WTC11 (cell line): ENCODE data around the gene ZXDC. TPM values are rescaled to one million over a fixed set of nuclear protein-coding genes. Genes with fewer than 3 reads are reported as not detected.

ENCODE experiments used
- ATAC-seq: fragments of 200-7000 bp; cut with Tn5 transposase; 2 replicates; pipeline ENCODE4 v1.10.0; 2021; ENCODE audit warnings: mild to moderate bottlenecking, moderate library complexity
- CTCF ChIA-PET: fragments of 300-600 bp; sonication (Branson Sonifier 250); formaldehyde crosslinking; loops from one replicate; lab custom pipeline; 2021; ENCODE audit warnings: antibody characterized with exemption; lab: Charles Lee
- POLR2A ChIA-PET: fragments of 350-600 bp; sonication (Branson Sonifier 250); formaldehyde crosslinking; loops from one replicate; lab custom pipeline; 2021; ENCODE audit warnings: antibody characterized with exemption; lab: Charles Lee
- DNase-seq: peaks from one replicate; pipeline ENCODE4 v3.0.0; 2021; ENCODE audit warnings: low spot score
- H3K27ac Mint-ChIP-seq: 2 replicates; pipeline ENCODE4 v1.8.0; 2021; ENCODE audit warnings: mixed read lengths
- H3K27me3 Mint-ChIP-seq: 2 replicates; pipeline ENCODE4 v1.8.0; 2021; ENCODE audit warnings: low read depth, mild to moderate bottlenecking, moderate library complexity, mixed read lengths
- H3K36me3 Mint-ChIP-seq: 2 replicates; pipeline ENCODE4 v1.8.0; 2021; ENCODE audit warnings: mixed read lengths
- H3K4me1 Mint-ChIP-seq: 2 replicates; pipeline ENCODE4 v1.8.0; 2022; ENCODE audit warnings: mixed read lengths
- H3K4me3 Mint-ChIP-seq: 2 replicates; pipeline ENCODE4 v1.8.0; 2021; ENCODE audit warnings: mild to moderate bottlenecking, moderate library complexity, mixed read lengths
- H3K9me3 Mint-ChIP-seq: 2 replicates; pipeline ENCODE4 v1.8.0; 2021; ENCODE audit warnings: mixed read lengths
- ARID4B ChIP-seq: sonication (generic); formaldehyde crosslinking; IDR thresholded peaks from 2 replicates; pipeline ENCODE4 v1.8.0; 2023; ENCODE audit warnings: missing genetic modification reagents, mild to moderate bottlenecking, borderline replicate concordance
- E2F5 ChIP-seq: sonication (generic); formaldehyde crosslinking; IDR thresholded peaks from 2 replicates; pipeline ENCODE4 v1.8.1; 2022; ENCODE audit warnings: mild to moderate bottlenecking, moderate library complexity, missing genetic modification reagents
- ESRRA ChIP-seq: sonication (generic); formaldehyde crosslinking; IDR thresholded peaks from 2 replicates; pipeline ENCODE4 v1.8.1; 2022; ENCODE audit warnings: mild to moderate bottlenecking, missing genetic modification reagents, borderline replicate concordance
- FOXJ3 ChIP-seq: sonication (generic); formaldehyde crosslinking; IDR thresholded peaks from 2 replicates; pipeline ENCODE4 v1.9.0; 2021; ENCODE audit warnings: missing genetic modification reagents, mild to moderate bottlenecking, borderline replicate concordance
- MYBL2 ChIP-seq: sonication (generic); formaldehyde crosslinking; IDR thresholded peaks from 2 replicates; pipeline ENCODE4 v1.8.1; 2023; ENCODE audit warnings: mild to moderate bottlenecking, moderate library complexity, missing genetic modification reagents
- NR3C1 ChIP-seq: sonication (generic); formaldehyde crosslinking; conservative IDR thresholded peaks from 2 replicates; pipeline ENCODE4 v1.8.1; 2023; ENCODE audit warnings: low read depth, mild to moderate bottlenecking, missing genetic modification reagents
- OVOL2 ChIP-seq: fragments of 250-450 bp; sonication (Bioruptor Pico); IDR thresholded peaks from 2 replicates; pipeline ENCODE4 v1.9.0; 2021; ENCODE audit warnings: mild to moderate bottlenecking, borderline replicate concordance
- PRRX2 ChIP-seq: fragments of 250-450 bp; sonication (Bioruptor Pico); IDR thresholded peaks from 2 replicates; pipeline ENCODE4 v1.8.0; 2021; ENCODE audit warnings: mild to moderate bottlenecking
- SMAD3 ChIP-seq: sonication (generic); formaldehyde crosslinking; IDR thresholded peaks from 2 replicates; pipeline ENCODE4 v1.8.0; 2022; ENCODE audit warnings: missing genetic modification reagents, mild to moderate bottlenecking, borderline replicate concordance
- SOX15 ChIP-seq: fragments of 250-450 bp; sonication (Bioruptor Pico); IDR thresholded peaks from 2 replicates; pipeline ENCODE4 v1.9.0; 2021; ENCODE audit warnings: mild to moderate bottlenecking
- TCF7 ChIP-seq: sonication (generic); formaldehyde crosslinking; IDR thresholded peaks from 2 replicates; pipeline ENCODE4 v1.8.0; 2022; ENCODE audit warnings: mild to moderate bottlenecking, low read depth, missing genetic modification reagents, moderate library complexity
- ZBTB21 ChIP-seq: sonication (generic); formaldehyde crosslinking; IDR thresholded peaks from 2 replicates; pipeline ENCODE4 v1.8.1; 2023; ENCODE audit warnings: mild to moderate bottlenecking, missing genetic modification reagents, borderline replicate concordance
- ZBTB43 ChIP-seq: sonication (generic); formaldehyde crosslinking; IDR thresholded peaks from 2 replicates; pipeline ENCODE4 v1.8.1; 2023; ENCODE audit warnings: mild to moderate bottlenecking, missing genetic modification reagents
- ZNF512 ChIP-seq: sonication (generic); formaldehyde crosslinking; IDR thresholded peaks from 2 replicates; pipeline ENCODE4 v1.8.1; 2022; ENCODE audit warnings: missing genetic modification reagents, borderline replicate concordance
- total RNA-seq: library from RNA; stranded (reverse); gene quantifications from 3 replicates; pipeline ENCODE4 v1.2.3, GENCODE V29; 2021
- TF ChIP-seq, protein P1 (sequence below): sonication (generic); formaldehyde crosslinking; conservative IDR thresholded peaks from 2 replicates; pipeline ENCODE4 v1.8.1; 2022; ENCODE audit warnings: mild to moderate bottlenecking, missing genetic modification reagents
- TF ChIP-seq, protein P2 (sequence below): sonication (generic); formaldehyde crosslinking; IDR thresholded peaks from 2 replicates; pipeline ENCODE4 v1.8.1; 2023; ENCODE audit warnings: mild to moderate bottlenecking, moderate library complexity, missing genetic modification reagents
- TF ChIP-seq, protein P3 (sequence below): fragments of 250-450 bp; sonication (Bioruptor Pico); IDR thresholded peaks from 2 replicates; pipeline ENCODE4 v1.9.0; 2021; ENCODE audit warnings: moderate library complexity, mild to moderate bottlenecking, inconsistent platforms, borderline replicate concordance
- TF ChIP-seq, protein P4 (sequence below): sonication (generic); formaldehyde crosslinking; IDR thresholded peaks from 2 replicates; pipeline ENCODE4 v1.8.0; 2022; ENCODE audit warnings: mild to moderate bottlenecking, missing genetic modification reagents

Gene ZXDC
- total RNA-seq, 1 experiment from 2014 or later = 34.7 TPM

DNA sequence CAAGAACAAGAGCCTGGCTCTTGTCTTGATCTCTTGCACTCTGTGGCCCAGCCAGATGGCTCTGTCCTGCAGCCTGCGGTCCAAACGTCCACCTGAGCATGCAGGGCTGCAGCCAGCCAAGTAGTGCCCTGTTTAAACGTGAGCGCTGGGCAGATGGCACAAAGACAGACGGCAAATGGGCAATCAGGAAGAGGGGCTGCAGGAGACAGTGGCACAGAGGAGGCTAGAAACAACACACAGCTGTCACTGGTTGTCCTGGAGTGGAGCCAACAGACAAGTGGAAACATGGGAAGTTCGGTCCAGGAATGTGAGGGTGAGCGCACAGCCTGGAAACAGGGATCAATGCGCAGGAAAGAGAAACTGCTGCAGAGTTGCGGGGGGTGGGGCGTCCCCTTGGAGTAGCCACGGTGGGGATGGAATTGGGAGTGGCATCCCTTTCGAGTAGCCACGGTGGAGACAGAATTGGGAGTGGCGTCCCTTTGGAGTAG lies 10.7 kb upstream of the ZXDC start:
- ChIA-PET CTCF (interaction anchor here (1.4 to 2.7 kb wide), 2 partner anchors 23 to 91 kb away, joined by 3 to 8 read pairs; no protein-coding TSS in a partner anchor), POLR2A (interaction anchor here (1.4 kb wide), 1 partner anchor 12 kb away, joined by 3 read pairs; no protein-coding TSS in a partner anchor)
- no peak overlapping the region for H3K4me3 Mint-ChIP-seq
- no peaks in the 10 kb centered on the region for H3K36me3 Mint-ChIP-seq
- TF ChIP-seq OVOL2 (no peak), ZBTB21 (CRISPR knock-in tag) (no peak), ZNF512 (CRISPR knock-in tag) (no peak), TCF7 (CRISPR knock-in tag) (no peak), NR3C1 (CRISPR knock-in tag) (no peak), MYBL2 (CRISPR knock-in tag) (no peak), ARID4B (CRISPR knock-in tag) (no peak), ZBTB43 (CRISPR knock-in tag) (no peak), ESRRA (CRISPR knock-in tag) (no peak), E2F5 (CRISPR knock-in tag) (no peak), SOX15 (no peak), PRRX2 (CRISPR knock-in tag) (no peak), SMAD3 (CRISPR knock-in tag) (no peak), FOXJ3 (CRISPR knock-in tag) (no peak)
- TF ChIP-seq, protein P1, sequence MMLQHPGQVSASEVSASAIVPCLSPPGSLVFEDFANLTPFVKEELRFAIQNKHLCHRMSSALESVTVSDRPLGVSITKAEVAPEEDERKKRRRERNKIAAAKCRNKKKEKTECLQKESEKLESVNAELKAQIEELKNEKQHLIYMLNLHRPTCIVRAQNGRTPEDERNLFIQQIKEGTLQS (CRISPR knock-in tag) = no peak
- TF ChIP-seq, protein P2, sequence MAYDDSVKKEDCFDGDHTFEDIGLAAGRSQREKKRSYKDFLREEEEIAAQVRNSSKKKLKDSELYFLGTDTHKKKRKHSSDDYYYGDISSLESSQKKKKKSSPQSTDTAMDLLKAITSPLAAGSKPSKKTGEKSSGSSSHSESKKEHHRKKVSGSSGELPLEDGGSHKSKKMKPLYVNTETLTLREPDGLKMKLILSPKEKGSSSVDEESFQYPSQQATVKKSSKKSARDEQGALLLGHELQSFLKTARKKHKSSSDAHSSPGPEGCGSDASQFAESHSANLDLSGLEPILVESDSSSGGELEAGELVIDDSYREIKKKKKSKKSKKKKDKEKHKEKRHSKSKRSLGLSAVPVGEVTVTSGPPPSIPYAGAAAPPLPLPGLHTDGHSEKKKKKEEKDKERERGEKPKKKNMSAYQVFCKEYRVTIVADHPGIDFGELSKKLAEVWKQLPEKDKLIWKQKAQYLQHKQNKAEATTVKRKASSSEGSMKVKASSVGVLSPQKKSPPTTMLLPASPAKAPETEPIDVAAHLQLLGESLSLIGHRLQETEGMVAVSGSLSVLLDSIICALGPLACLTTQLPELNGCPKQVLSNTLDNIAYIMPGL = no peak
- TF ChIP-seq, protein P3, sequence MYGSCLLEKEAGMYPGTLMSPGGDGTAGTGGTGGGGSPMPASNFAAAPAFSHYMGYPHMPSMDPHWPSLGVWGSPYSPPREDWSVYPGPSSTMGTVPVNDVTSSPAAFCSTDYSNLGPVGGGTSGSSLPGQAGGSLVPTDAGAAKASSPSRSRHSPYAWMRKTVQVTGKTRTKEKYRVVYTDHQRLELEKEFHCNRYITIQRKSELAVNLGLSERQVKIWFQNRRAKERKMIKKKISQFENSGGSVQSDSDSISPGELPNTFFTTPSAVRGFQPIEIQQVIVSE (CRISPR knock-in tag) = no peak
- TF ChIP-seq, protein P4, sequence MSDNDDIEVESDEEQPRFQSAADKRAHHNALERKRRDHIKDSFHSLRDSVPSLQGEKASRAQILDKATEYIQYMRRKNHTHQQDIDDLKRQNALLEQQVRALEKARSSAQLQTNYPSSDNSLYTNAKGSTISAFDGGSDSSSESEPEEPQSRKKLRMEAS (CRISPR knock-in tag) = no peak
- TF ChIP-seq, all 79 proteins: peak for 0
- DNase-seq (no peak), ATAC-seq (no peak)
- Mint-ChIP-seq H3K27ac (no peak overlapping the region; the same call in 1 of the 2 replicates), H3K4me1 (peaks cover 43% of the 10 kb centered on the region), H3K9me3 (no peaks in the 10 kb centered on the region), H3K27me3 (no peaks in the 10 kb centered on the region; the same call in 1 of the 2 replicates)
